HUDEP-2 (cell line): ENCODE data around the gene LAMA1.
A peak's percentile ranks its signal among the peaks of the same experiment; 100 is the strongest.
"Not testable (repeated sequence)": the region's sequence is repeated elsewhere in the genome, so short reads cannot be mapped to it uniquely, and the experiment has no call there.

Source experiments
- DNase-seq, 76 experiments: peaks; one replicate each; lab custom pipeline; 2025; ENCODE audit not compliant: unreplicated experiment in 76 of 76; lab: John Stamatoyannopoulos, UW

The LAMA1 gene

DNA sequence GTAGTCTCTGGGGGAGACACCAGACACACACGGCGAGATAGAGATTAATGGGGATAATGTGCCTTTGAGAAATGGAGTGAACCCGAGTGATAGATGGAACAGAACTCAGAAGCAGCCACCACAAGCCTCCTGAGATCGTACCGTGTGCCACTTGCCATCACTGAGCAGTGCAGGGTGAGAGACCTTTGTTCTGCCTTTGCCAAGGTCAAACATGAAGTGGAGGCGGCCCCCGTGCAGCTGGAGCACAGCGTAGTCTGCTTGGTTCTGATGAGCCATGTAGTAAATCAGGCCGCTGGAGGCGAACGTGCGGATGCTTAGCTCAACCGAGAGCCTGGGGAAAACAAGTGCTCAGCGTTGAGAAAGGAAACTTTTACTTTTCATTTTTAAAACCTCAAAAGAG lies 167.0 kb downstream of the LAMA1 start:
- DNase-seq, result no peak

- DNase-seq, result no peak
Observed at GRCh38 chr18:6949800-6950586, 167.6 kb downstream of the LAMA1 start.

DNA sequence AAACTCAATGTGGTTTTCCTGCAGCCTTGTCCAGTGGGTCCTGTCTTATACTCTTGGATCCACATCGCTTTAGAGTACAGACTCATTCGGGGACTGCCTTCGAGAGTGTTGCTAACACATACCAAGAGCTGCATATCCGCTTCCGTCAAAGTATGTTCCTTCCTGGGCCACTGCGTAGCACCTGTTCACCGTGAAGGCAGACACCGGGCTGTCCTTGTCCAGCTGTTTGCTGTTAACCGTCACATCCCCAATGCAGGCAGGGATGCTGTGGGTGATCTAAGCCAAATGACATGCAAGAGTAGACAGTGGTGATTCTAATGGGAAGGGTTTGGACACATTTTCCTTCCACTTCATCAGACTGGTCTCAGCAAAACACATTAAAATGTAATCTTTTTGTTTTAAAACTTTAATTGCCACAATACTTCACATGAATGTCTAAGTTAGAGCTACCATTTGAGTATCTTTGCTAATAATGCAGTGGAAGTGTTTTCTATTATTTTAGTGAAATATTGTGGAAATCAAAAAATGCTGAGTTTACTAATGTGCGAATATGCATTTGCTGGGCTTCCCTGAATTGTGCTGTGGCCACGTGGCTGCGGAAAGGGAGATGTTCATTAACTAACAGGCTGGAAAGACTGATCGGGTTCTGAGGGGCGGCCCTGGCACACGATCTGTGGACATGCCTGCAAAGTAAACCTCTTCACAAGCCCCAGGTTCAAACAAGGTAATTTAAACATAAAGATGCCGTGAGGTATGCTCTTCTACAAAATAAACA lies 169.1 kb downstream of the LAMA1 start:
- no peak for DNase-seq

DNA sequence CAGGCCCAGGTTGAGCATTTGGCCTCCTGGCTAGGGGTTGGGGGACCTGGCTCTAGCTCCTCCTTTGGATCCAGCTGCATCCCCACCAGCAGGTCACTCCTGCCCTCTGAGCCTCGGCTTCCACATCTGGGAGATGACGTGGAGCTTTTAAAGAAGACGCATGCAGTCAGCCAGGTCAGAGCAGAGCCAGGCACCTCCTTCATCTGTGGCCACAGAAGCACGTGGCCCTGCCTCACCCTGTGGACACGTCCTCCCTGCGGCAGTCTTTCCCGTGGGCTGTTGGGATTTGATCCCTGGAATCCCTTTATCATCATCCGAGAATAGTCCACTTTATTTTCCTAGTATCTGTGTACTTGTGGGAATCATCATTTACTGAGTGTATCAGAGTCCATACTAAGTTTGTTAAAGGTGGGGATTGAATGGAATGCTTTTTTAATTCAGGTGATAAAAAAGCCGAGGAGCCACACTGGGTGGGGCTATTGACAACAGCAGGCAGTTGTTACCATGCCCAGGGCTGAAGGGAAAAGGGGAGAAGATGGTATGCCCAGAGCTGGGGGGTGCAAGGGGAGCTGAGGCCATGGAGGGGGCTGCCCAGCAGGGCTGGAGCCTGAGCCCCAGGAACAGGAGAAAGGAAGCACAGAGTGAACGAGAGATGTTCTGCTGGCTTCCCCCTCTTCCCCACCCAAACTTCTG lies 170.1 kb downstream of the LAMA1 start:
- no peak for DNase-seq

- no peak for DNase-seq
Observed at GRCh38 chr18:6943143-6943542, 174.5 kb downstream of the LAMA1 start.

- DNase-seq, result no peak
Observed at GRCh38 chr18:6942742-6943141, 174.9 kb downstream of the LAMA1 start.

GRCh38 chr18:6941996-6942395 lies 175.6 kb downstream of the LAMA1 start:
- DNase-seq, result no peak

GRCh38 chr18:6940451-6940850 lies 177.1 kb downstream of the LAMA1 start:
- DNase-seq, result no peak

DNA sequence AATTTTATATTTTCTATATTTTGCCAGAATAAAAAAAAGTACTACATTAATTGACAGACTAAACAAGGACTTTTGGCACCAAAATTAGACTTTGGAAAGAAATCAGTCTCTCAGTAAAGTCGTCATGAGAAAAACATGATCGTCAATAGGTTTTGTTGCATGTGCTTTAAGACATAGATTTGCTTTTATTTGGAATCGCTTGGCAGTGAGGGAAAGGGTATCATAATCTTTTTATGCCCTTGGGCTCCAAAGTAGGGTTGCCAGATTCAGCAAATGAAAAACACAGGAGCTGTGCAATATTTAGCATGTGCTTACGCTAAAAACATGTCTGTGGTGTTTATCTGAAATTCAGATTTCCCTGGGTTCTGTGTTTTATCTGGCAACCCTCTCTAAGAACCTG lies 177.6 kb downstream of the LAMA1 start:
- DNase-seq, result no peak

DNA sequence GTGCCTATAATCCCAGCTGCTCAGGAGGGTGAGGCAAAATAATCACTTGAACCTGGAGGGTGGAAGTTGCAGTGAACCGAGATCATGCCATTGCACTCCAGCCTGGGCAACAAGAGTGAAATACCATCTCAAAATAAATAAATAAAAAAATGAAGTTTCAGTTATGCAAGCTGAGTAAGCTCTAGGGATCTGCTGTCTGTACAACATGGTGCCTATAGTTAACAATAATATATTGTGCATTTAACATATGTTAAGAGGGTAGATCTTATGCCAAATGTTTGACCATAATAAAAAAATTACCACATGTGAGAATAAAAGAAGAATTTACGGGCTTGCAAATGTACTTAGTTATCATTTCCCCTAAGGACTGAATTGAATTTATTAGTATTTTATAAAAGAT lies 179.2 kb downstream of the LAMA1 start:
- DNase-seq, result not testable (repeated sequence)

DNA sequence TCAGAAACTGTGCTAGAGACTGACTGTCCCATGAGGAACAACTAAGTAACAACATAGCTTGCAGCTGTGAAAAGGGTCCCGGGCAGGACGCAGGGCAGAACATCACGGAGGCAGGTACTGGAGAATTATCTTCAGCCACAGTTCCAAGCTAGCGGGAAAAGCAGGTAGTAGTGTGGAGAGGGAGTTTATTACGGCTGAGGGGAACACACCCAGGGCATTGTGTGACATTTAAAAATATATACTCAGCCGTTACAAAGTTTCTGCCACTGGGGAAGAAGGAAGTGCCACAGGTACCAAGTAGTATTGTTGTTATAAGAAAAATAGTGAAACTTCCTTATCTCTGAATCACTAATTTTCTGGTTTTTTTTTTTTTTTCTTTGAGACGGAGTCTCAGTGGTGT lies 179.6 kb downstream of the LAMA1 start:
- no peak for DNase-seq

GRCh38 chr18:6934859-6935258 lies 182.7 kb downstream of the LAMA1 start:
- no peak for DNase-seq

DNA sequence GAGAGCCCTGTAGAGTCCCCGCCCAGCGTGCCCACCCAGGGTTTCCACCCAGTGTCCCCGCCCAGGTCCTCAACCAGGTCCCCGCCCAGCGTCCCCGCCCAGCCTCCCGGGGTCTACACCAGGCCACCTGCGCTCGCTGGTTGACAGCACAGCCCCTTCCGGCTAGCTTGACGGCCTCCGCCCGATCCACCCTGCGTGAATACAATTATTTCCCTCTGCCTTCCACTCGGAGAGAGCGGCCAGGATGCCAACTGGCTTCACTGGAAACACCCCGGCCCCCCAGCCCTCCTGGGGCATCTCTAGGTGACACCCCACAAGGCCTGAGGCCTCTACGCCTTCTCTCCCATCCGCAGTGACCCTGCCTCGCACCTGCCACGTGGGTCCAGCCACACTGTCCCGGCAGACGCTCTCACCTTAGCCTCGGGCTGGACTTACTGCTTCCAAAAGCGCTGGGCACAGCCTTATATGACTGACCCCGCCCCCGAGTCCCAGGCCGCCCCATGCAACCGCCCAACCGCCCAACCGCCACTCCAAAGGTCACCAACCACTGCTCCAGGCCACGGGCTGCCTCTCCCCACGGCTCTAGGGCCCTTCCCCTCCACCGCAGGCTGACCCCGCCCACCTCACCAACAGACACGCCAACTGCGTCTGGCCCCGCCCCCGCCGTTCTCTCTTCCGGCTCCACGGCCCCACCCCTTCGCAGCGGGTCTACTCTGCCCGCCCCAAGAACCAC lies 188.1 kb downstream of the LAMA1 start:
- DNase-seq, result no peak

GRCh38 chr18:6928359-6928758 lies 189.2 kb downstream of the LAMA1 start:
- DNase-seq, result no peak

GRCh38 chr18:6927153-6927552 lies 190.4 kb downstream of the LAMA1 start:
- DNase-seq, result no peak

DNA sequence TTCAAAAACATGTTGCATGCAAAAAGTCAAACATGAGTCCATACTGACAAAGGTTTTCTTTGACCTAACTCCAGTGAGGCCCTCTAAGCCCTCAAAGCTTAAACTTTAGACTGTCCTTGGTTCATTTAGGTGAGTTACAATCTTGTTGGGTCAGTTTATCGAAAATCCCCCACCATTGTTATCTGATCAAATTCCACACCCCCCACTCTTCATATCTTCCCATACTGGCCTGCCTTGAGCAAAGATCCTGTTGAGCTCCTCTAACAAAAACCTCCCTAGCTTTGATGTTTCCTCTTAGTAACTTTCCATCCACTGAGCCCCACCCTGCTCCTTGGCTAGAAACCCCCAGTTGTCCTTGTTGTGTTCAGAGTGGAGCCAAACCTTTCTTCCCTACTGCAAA lies 194.4 kb downstream of the LAMA1 start:
- no peak for DNase-seq

DNA sequence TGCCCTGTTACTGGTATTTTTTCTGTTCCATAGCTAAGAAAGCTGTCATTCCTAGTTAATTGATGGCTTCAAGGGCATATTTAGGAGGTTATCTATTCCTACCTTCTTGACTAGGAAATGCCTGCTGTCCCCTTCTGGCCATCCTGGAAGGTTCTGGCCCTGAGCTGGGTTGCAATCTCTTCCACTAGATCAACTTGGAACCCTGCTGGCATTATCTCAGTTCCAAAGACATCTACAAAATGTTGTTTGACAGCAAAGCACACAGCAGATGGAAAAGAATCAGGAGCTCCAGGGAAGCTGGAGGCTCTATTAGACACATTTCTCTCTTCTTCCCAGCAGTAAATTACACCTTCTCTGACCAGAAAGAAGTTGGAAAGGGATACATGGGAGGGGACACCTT lies 196.0 kb downstream of the LAMA1 start:
- no peak for DNase-seq

- DNase-seq, result peak in 41 of 76 experiments; percentile 0 to 68 (median 12)
Observed at GRCh38 chr18:6920099-6920955, 197.3 kb downstream of the LAMA1 start.

DNA sequence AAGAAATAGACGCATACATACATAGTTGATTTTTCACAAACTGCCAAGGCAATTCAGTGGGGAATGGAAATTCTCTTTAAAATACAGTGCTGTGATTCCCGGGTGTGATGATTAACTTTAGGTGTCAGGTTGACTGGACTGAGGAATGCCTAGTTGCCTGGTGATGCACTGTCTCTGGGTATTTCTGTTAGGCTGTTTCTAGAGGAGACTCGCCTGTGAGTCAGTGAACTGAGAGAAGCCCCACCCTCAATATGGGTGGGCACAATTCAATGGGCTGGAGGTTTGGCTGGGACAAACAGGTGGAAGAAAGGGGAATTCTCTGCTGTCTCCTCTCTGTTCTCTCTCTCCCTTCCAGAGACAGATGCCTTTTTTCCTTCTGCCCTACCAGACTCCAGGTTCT lies 200.5 kb downstream of the LAMA1 start:
- no peak for DNase-seq
